HL-60 (cell line): ENCODE measurements around the gene KCNQ1.

Source experiments
- DNase-seq, 2 experiments: peaks; one replicate each; pipeline ENCODE4 v3.0.0-alpha.2; 2010 to 2020; ENCODE audit warnings: low read depth in 1 of 2, low spot score in 1 of 2
- H3K27ac ChIP-seq: fragments of 250-450 bp; sonication (Bioruptor Pico); replicated peaks from 2 replicates; pipeline ENCODE4 v1.5.1; 2020; ENCODE audit warnings: mild to moderate bottlenecking, moderate library complexity
- H3K27me3 ChIP-seq: fragments of 250-450 bp; sonication (Bioruptor Pico); 2 replicates; pipeline ENCODE4 v1.5.1; 2021; ENCODE audit warnings: mild to moderate bottlenecking, moderate library complexity; ENCODE audit not compliant: insufficient read depth, poor library complexity, severe bottlenecking
- H3K4me3 ChIP-seq: replicated peaks from 2 replicates; pipeline ENCODE4 v1.5.1; 2011; ENCODE audit warnings: mild to moderate bottlenecking, control low read depth, low read length; ENCODE audit not compliant: insufficient read depth
- GABPA ChIP-seq: IDR thresholded peaks from 2 replicates; pipeline ENCODE4 v1.6.1; 2012; ENCODE audit warnings: low read depth
- POLR2AphosphoS5 ChIP-seq: IDR thresholded peaks from 2 replicates; pipeline ENCODE4 v1.6.1; 2012; ENCODE audit warnings: low read depth
- SPI1 ChIP-seq: IDR thresholded peaks from 2 replicates; pipeline ENCODE4 v1.6.1; 2012; ENCODE audit warnings: low read depth, mild to moderate bottlenecking, borderline replicate concordance
- TF ChIP-seq, protein P1 (sequence below): IDR thresholded peaks from one replicate; pipeline ENCODE4 v1.5.1; 2011; ENCODE audit warnings: low read length, control low read depth, inconsistent platforms; ENCODE audit not compliant: insufficient read depth
- TF ChIP-seq, protein P2 (sequence below): IDR thresholded peaks from 2 replicates; pipeline ENCODE4 v1.6.1; 2012; ENCODE audit warnings: low read depth; ENCODE audit not compliant: insufficient replicate concordance

KCNQ1 gene

DNA sequence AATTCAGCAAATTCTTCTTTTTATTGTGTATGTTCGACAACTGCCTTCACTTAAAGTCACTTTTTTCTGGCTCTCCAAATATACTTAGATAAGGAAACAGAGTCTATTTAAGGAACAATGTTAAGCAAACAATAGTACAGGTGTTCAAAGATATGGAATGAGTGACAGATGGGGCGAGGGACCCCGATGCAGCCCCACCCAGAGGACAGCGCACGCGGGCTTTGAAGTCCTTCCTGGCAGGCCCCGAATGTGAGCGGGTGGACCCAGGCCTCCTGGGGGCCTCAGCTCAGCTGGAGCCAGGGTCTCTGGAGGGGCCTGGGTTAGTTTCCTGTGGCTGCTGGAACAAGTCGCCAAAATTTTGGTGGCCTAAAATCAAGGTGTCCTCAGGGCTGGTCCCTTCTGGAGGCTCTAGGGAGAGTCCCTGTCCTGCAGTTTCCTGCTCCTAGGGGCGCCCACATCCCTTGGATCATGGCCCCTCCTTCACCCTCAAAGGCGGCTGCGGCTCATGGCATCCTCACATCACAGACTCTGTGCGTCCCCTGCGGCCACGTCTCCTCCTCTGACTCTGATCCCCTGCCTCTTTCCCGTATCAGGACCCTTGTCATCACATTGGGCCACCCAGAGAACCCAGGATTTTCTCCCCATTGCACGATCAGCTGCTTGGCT lies 295.6 kb downstream of the KCNQ1 start:
- H3K4me3 ChIP-seq: no peak overlapping the region
- no peaks in the 10 kb centered on the region for H3K27me3 ChIP-seq
- DNase-seq: no peak
- no peak overlapping the region for H3K27ac ChIP-seq
- TF ChIP-seq SPI1 (no peak), POLR2AphosphoS5 (no peak)

DNA sequence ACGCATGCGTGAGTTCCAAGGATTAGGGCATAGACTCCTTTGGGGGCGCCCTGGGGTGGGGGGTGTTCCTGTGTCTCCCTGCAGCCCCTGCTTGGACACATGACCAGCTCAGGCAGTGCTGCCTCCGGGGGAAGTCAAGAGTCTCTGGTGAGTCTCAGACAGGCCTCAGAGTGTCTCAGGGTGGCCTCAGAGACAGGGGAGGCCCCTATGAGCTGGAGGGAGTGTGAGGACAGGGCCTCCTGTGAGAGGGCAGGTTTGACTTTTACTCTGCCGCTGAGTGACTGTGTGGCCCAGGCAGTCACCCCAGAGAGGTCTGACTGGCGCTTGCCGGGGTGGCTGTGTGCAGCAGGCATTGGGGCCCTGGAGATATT lies 296.2 kb downstream of the KCNQ1 start:
- Histone ChIP-seq H3K27me3 (no peaks in the 10 kb centered on the region), H3K27ac (peak overlapping the region; percentile 79), H3K4me3 (no peak overlapping the region)
- no peak for TF ChIP-seq POLR2AphosphoS5
- no peak for TF ChIP-seq SPI1
- TF ChIP-seq, protein P1, sequence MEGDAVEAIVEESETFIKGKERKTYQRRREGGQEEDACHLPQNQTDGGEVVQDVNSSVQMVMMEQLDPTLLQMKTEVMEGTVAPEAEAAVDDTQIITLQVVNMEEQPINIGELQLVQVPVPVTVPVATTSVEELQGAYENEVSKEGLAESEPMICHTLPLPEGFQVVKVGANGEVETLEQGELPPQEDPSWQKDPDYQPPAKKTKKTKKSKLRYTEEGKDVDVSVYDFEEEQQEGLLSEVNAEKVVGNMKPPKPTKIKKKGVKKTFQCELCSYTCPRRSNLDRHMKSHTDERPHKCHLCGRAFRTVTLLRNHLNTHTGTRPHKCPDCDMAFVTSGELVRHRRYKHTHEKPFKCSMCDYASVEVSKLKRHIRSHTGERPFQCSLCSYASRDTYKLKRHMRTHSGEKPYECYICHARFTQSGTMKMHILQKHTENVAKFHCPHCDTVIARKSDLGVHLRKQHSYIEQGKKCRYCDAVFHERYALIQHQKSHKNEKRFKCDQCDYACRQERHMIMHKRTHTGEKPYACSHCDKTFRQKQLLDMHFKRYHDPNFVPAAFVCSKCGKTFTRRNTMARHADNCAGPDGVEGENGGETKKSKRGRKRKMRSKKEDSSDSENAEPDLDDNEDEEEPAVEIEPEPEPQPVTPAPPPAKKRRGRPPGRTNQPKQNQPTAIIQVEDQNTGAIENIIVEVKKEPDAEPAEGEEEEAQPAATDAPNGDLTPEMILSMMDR: no peak
- TF ChIP-seq GABPA: no peak
- TF ChIP-seq, protein P2, sequence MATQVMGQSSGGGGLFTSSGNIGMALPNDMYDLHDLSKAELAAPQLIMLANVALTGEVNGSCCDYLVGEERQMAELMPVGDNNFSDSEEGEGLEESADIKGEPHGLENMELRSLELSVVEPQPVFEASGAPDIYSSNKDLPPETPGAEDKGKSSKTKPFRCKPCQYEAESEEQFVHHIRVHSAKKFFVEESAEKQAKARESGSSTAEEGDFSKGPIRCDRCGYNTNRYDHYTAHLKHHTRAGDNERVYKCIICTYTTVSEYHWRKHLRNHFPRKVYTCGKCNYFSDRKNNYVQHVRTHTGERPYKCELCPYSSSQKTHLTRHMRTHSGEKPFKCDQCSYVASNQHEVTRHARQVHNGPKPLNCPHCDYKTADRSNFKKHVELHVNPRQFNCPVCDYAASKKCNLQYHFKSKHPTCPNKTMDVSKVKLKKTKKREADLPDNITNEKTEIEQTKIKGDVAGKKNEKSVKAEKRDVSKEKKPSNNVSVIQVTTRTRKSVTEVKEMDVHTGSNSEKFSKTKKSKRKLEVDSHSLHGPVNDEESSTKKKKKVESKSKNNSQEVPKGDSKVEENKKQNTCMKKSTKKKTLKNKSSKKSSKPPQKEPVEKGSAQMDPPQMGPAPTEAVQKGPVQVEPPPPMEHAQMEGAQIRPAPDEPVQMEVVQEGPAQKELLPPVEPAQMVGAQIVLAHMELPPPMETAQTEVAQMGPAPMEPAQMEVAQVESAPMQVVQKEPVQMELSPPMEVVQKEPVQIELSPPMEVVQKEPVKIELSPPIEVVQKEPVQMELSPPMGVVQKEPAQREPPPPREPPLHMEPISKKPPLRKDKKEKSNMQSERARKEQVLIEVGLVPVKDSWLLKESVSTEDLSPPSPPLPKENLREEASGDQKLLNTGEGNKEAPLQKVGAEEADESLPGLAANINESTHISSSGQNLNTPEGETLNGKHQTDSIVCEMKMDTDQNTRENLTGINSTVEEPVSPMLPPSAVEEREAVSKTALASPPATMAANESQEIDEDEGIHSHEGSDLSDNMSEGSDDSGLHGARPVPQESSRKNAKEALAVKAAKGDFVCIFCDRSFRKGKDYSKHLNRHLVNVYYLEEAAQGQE: no peak
- peak in 1 of 2 experiments; percentile 12 for DNase-seq

DNA sequence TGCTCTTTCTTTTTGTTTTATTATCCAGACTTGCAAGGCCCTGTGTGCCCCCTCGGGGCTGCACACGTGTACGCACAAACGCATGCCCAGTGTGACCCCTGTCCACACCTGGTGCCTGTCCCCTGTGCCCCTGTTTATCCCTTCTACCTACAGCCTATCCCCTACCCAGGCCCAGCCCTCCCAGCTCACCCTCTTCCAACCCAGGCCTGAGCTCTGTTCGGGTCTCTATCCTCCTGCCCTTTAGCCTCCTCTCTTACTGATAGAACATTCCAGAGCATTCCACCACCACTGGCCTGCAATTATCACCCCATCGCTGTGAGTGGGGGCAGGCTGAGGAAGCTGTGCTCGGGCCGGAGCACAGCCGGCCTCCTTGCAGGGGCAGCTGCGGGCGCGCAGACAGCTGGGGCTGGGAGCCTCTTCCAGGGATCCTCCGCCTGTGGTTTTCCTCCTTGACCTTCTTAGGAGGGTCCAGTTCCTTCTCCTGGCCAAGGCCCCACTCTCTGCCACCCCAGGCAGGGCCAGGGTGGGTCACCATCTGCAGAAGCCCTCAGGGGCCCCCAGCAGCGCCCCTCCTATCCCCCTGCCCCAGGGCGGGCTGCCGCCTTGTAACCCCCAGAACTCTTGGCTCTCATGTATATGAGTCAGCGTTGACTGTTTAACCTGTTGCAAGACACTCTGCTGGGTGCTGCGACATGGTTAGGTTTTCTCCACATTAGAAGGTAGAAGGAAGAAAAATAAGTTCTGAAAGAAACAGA lies 296.7 kb downstream of the KCNQ1 start:
- Histone ChIP-seq H3K4me3 (no peak overlapping the region), H3K27me3 (no peaks in the 10 kb centered on the region), H3K27ac (peak overlapping the region; percentile 79)
- peak; percentile 57 to 66 for DNase-seq
- TF ChIP-seq, protein P1: no peak
- TF ChIP-seq, protein P2: no peak
- TF ChIP-seq SPI1 (no peak), POLR2AphosphoS5 (no peak), GABPA (no peak)

DNA sequence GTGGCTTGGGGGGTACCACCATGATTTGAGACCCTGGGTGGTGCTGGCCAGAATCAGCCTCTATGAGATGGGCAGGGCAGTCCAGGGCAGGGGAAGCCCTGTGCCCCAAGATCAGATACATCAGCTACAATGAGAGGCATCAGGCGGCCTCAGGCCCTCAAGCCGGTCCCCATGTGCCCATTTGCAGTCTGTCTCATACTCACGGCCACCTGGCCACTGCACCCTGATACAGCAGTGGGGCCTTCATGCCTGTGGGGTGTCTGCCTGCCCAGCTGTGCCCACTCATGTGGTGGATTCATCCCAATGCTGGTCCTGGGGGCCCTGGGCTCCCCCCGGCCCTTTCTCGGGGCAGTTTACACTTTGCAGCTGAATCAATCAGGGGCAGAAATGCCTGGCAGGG lies 297.4 kb downstream of the KCNQ1 start:
- DNase-seq: no peak
- Histone ChIP-seq H3K27ac (peak overlapping the region; percentile 79), H3K27me3 (no peaks in the 10 kb centered on the region), H3K4me3 (no peak overlapping the region)
- TF ChIP-seq SPI1: no peak
- TF ChIP-seq, protein P1: no peak
- TF ChIP-seq POLR2AphosphoS5: no peak
- TF ChIP-seq, protein P2: no peak
- TF ChIP-seq GABPA: no peak
